ENCODE results near the gene NRGN. TPM values are rescaled to one million over a fixed set of nuclear protein-coding genes. Genes with fewer than 3 reads are reported as not detected.

NRGN gene
- total and polyA plus RNA-seq, 10 of the 15 experiments (the other 5 are each of a cell fraction or from before 2014, with no cell fraction given), result 0.36 to 3.2 (median 1.1) TPM; not detected in 2

DNA sequence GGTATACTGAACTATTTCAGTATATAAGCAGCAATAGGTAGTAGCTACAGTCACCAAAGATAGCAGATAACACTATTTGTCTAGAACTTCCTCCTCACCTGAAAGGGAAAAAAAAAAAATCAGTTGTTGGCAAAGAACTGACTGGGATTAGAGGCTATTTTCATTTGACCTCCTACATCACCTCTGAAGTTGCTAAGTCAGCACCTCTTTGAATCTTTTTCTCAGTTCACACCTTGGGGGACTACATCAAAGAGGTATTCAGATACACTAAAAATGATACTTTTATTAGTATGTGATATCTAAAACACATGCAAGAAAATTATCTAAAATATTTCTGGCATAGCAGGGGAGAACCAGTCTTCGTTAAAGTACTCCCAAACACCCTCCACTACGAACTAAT lies 44.3 kb downstream of the NRGN start:
- no peak for DNase-seq (ENCODE audit: low read depth, low spot score)
- Histone ChIP-seq H3K36me3 (ENCODE audit: control insufficient read depth in 2 of 2, insufficient read depth in 2 of 2, low read length in 1 of 2) (no peaks in the 10 kb centered on the region), H3K4me3 (no peak overlapping the region), H3K4me2 (ENCODE audit: control insufficient read depth, insufficient read depth) (no peak overlapping the region), H3K4me1 (ENCODE audit: control insufficient read depth, insufficient read depth, low read length) (no peaks in the 10 kb centered on the region), H3K9ac (ENCODE audit: control insufficient read depth, insufficient read depth, low read length) (no peak overlapping the region), H3K9me3 (replicated peaks; ENCODE audit: control insufficient read depth, insufficient read depth, low read length) (no peaks in the 10 kb centered on the region), H3K27ac (ENCODE audit: control insufficient read depth, insufficient read depth) (no peak overlapping the region), H3K27me3 (replicated peaks in 1 of 2; ENCODE audit: control insufficient read depth in 2 of 2, insufficient read depth in 2 of 2, low read length in 1 of 2) (no peaks in the 10 kb centered on the region), H4K20me1 (ENCODE audit: control insufficient read depth, insufficient read depth) (no peaks in the 10 kb centered on the region), H2AFZ (ENCODE audit: control insufficient read depth, low read depth, low read length) (no peak overlapping the region), H3K79me2 (ENCODE audit: control insufficient read depth, insufficient read depth, low read length) (peaks cover 11% of the 10 kb centered on the region)
- BruUV-seq (replicated peaks), result no TSS peak
- in situ Hi-C loops (cut with MboI) (no loop called here), intact Hi-C loops (cut with micrococcal nuclease; ENCODE audit: unreplicated experiment) (no loop called here)
- SMC1A ChIA-PET (ENCODE audit: uncharacterized antibody, unreplicated experiment), result interaction anchor here (1.2 to 1.7 kb wide), 2 partner anchors 9 to 15 kb away, joined by 4 to 5 read pairs; no protein-coding TSS in a partner anchor
- TF ChIP-seq SUZ12 (IDR thresholded peaks at IDR 0.05; ENCODE audit: unreplicated experiment) (no peak), FOXK2 (IDR thresholded peaks at IDR 0.05) (no peak), HSF1 (IDR thresholded peaks at IDR 0.05; ENCODE audit: low read depth, low read length) (no peak), KAT2A (conservative IDR thresholded peaks at IDR 0.05; ENCODE audit: control insufficient read depth, low read depth, low read length) (no peak), RELA (IDR thresholded peaks at IDR 0.05; ENCODE audit: borderline replicate concordance, partially characterized antibody) (no peak), BACH1 (IDR thresholded peaks at IDR 0.05; ENCODE audit: borderline replicate concordance) (no peak), NR2C1 (IDR thresholded peaks at IDR 0.05) (no peak), HDAC2 (IDR thresholded peaks at IDR 0.05) (no peak), MYC (IDR thresholded peaks at IDR 0.05; ENCODE audit: insufficient read depth, insufficient read length, insufficient replicate concordance, low read length, severe bottlenecking) (no peak)
- no peak for FAIRE-seq
- no peak for ATAC-seq
- POLR2A ChIA-PET, result interaction anchor here (0.7 kb wide), 1 partner anchor 84 kb away, joined by 3 read pairs; no protein-coding TSS in a partner anchor
- RAD21 ChIA-PET (ENCODE audit: unreplicated experiment), result interaction anchor here (0.5 kb wide), 1 partner anchor 10 kb away, joined by 3 read pairs; no protein-coding TSS in a partner anchor
- CTCF ChIA-PET, result interaction anchor here (1.2 to 2.6 kb wide), 2 partner anchors 10 to 39 kb away, joined by 3 to 16 read pairs; no protein-coding TSS in a partner anchor
- WGBS (ENCODE audit: insufficient coverage, insufficient replicate concordance, low lambda C conversion rate, missing lambda C conversion rate), result 95% methylated on average over 2 of the region's 2 CpGs

Data from GM12878 (cell line).